Measurements from ENCODE around the gene MT2A. TPM values are rescaled to one million over a fixed set of nuclear protein-coding genes. Genes with fewer than 3 reads are reported as not detected.

Gene MT2A
- total and polyA plus RNA-seq, 2 of the 13 experiments (the other 11 are each of a cell fraction or from before 2014, with no cell fraction given) = 135 to 371 TPM

DNA sequence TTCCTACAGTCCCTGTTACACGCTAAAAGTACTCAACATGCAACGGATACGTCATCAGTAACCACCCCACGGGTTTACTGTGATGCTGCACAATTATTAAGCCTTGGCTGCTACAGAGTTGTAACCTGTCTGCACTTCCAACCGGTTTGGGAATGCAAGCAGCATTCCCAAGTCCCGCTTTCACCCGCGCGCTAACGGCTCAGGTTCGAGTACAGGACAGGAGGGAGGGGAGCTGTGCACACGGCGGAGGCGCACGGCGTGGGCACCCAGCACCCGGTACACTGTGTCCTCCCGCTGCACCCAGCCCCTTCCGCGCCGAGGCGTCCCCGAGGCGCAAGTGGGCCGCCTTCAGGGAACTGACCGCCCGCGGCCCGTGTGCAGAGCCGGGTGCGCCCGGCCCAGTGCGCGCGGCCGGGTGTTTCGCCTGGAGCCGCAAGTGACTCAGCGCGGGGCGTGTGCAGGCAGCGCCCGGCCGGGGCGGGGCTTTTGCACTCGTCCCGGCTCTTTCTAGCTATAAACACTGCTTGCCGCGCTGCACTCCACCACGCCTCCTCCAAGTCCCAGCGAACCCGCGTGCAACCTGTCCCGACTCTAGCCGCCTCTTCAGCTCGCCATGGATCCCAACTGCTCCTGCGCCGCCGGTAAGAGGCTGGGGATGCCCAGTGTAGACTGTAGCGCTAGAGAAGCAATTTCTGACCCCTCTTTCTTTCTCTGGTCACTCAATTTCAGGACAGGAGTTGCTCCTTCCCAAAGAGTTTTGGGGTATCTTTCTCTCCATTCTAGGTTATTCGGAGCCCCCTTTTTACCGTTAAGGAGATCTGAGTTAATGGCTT is at the start of gene MT2A (continued):
- TF ChIP-seq, protein P1, sequence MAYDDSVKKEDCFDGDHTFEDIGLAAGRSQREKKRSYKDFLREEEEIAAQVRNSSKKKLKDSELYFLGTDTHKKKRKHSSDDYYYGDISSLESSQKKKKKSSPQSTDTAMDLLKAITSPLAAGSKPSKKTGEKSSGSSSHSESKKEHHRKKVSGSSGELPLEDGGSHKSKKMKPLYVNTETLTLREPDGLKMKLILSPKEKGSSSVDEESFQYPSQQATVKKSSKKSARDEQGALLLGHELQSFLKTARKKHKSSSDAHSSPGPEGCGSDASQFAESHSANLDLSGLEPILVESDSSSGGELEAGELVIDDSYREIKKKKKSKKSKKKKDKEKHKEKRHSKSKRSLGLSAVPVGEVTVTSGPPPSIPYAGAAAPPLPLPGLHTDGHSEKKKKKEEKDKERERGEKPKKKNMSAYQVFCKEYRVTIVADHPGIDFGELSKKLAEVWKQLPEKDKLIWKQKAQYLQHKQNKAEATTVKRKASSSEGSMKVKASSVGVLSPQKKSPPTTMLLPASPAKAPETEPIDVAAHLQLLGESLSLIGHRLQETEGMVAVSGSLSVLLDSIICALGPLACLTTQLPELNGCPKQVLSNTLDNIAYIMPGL (CRISPR knock-in tag; IDR thresholded peaks at IDR 0.05; ENCODE audit: borderline replicate concordance in 1 of 2, low read depth in 1 of 2) = peak; percentile 66 to 77; a peak in 3 of 4 replicates
- TF ChIP-seq ZNF629 (CRISPR knock-in tag; conservative IDR thresholded peaks at IDR 0.05) = no peak; the same call in 1 of the 2 replicates
- TF ChIP-seq DPF2 (CRISPR knock-in tag; IDR thresholded peaks at IDR 0.05; ENCODE audit: borderline replicate concordance, low read depth) = 0 out of 2 replicates have a peak, but pooled peaks have one; percentile 17
- TF ChIP-seq, protein P2, sequence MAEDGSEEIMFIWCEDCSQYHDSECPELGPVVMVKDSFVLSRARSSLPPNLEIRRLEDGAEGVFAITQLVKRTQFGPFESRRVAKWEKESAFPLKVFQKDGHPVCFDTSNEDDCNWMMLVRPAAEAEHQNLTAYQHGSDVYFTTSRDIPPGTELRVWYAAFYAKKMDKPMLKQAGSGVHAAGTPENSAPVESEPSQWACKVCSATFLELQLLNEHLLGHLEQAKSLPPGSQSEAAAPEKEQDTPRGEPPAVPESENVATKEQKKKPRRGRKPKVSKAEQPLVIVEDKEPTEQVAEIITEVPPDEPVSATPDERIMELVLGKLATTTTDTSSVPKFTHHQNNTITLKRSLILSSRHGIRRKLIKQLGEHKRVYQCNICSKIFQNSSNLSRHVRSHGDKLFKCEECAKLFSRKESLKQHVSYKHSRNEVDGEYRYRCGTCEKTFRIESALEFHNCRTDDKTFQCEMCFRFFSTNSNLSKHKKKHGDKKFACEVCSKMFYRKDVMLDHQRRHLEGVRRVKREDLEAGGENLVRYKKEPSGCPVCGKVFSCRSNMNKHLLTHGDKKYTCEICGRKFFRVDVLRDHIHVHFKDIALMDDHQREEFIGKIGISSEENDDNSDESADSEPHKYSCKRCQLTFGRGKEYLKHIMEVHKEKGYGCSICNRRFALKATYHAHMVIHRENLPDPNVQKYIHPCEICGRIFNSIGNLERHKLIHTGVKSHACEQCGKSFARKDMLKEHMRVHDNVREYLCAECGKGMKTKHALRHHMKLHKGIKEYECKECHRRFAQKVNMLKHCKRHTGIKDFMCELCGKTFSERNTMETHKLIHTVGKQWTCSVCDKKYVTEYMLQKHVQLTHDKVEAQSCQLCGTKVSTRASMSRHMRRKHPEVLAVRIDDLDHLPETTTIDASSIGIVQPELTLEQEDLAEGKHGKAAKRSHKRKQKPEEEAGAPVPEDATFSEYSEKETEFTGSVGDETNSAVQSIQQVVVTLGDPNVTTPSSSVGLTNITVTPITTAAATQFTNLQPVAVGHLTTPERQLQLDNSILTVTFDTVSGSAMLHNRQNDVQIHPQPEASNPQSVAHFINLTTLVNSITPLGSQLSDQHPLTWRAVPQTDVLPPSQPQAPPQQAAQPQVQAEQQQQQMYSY (CRISPR knock-in tag; IDR thresholded peaks at IDR 0.05) = peak; percentile 70; the same call in 1 of the 2 replicates
- no peak for TF ChIP-seq NR2C2 (CRISPR knock-in tag; IDR thresholded peaks at IDR 0.05; ENCODE audit: borderline replicate concordance)
- TF ChIP-seq RFX1 (IDR thresholded peaks at IDR 0.05) = no peak
- no peak; the same call in 1 of the 2 replicates for TF ChIP-seq SMAD3 (CRISPR knock-in tag; IDR thresholded peaks at IDR 0.05)
- TF ChIP-seq MZF1 (CRISPR knock-in tag; IDR thresholded peaks at IDR 0.05; ENCODE audit: borderline replicate concordance) = no peak
- TF ChIP-seq THAP11 (CRISPR knock-in tag; IDR thresholded peaks at IDR 0.05) = peak; percentile 70
- no peak for TF ChIP-seq LCORL (IDR thresholded peaks at IDR 0.05)
- peak; percentile 75; the same call in 1 of the 2 replicates for TF ChIP-seq LCORL (CRISPR knock-in tag; IDR thresholded peaks at IDR 0.05)
- TF ChIP-seq, protein P3, sequence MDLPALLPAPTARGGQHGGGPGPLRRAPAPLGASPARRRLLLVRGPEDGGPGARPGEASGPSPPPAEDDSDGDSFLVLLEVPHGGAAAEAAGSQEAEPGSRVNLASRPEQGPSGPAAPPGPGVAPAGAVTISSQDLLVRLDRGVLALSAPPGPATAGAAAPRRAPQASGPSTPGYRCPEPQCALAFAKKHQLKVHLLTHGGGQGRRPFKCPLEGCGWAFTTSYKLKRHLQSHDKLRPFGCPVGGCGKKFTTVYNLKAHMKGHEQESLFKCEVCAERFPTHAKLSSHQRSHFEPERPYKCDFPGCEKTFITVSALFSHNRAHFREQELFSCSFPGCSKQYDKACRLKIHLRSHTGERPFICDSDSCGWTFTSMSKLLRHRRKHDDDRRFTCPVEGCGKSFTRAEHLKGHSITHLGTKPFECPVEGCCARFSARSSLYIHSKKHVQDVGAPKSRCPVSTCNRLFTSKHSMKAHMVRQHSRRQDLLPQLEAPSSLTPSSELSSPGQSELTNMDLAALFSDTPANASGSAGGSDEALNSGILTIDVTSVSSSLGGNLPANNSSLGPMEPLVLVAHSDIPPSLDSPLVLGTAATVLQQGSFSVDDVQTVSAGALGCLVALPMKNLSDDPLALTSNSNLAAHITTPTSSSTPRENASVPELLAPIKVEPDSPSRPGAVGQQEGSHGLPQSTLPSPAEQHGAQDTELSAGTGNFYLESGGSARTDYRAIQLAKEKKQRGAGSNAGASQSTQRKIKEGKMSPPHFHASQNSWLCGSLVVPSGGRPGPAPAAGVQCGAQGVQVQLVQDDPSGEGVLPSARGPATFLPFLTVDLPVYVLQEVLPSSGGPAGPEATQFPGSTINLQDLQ (CRISPR knock-in tag; IDR thresholded peaks at IDR 0.05) = 0 out of 2 replicates have a peak, but pooled peaks have one; percentile 71
- TF ChIP-seq CC2D1A (CRISPR knock-in tag; IDR thresholded peaks at IDR 0.05) = no peak
- TF ChIP-seq ZNF674 (CRISPR knock-in tag; IDR thresholded peaks at IDR 0.05; ENCODE audit: low read depth) = 0 out of 2 replicates have a peak, but pooled peaks have one; percentile 31
- TF ChIP-seq ARHGAP35 (CRISPR knock-in tag; IDR thresholded peaks at IDR 0.05; ENCODE audit: borderline replicate concordance) = no peak; the same call in none of the 2 replicates
- TF ChIP-seq ZNF331 (CRISPR knock-in tag; IDR thresholded peaks at IDR 0.05) = peak; percentile 51; the same call in 1 of the 2 replicates
- peak; percentile 95; the same call in 1 of the 2 replicates for TF ChIP-seq ZNF790 (CRISPR knock-in tag; IDR thresholded peaks at IDR 0.05; ENCODE audit: borderline replicate concordance)
- TF ChIP-seq ZNF766 (CRISPR knock-in tag; IDR thresholded peaks at IDR 0.05; ENCODE audit: borderline replicate concordance) = peak; percentile 90
- no peak for TF ChIP-seq PRMT3 (CRISPR knock-in tag; IDR thresholded peaks at IDR 0.05; ENCODE audit: borderline replicate concordance, low read depth)
